Activated CD8-positive, alpha-beta T cell treated with anti-CD3 and anti-CD28 coated beads for 36 hours (primary cell): ENCODE data around the gene NECAB2. TPM values are rescaled to one million over a fixed set of nuclear protein-coding genes. Genes with fewer than 3 reads are reported as not detected.

Source experiments
- ATAC-seq: fragments of 200-7000 bp; cut with Tn5 transposase; one replicate; pipeline ENCODE4 v1.10.0; 2021; ENCODE audit warnings: mild to moderate bottlenecking, moderate library complexity
- CTCF ChIA-PET: fragments of 350-600 bp; sonication (Branson Sonifier 250); formaldehyde crosslinking; loops from one replicate; lab custom pipeline; 2021; ENCODE audit warnings: antibody characterized with exemption; lab: Charles Lee
- POLR2A ChIA-PET: fragments of 350-600 bp; sonication (Branson Sonifier 250); formaldehyde crosslinking; loops from one replicate; lab custom pipeline; 2021; ENCODE audit warnings: antibody characterized with exemption; lab: Charles Lee
- DNase-seq: peaks from one replicate; pipeline ENCODE4 v3.0.0-alpha.2; 2020
- H3K27ac Mint-ChIP-seq: one replicate; pipeline ENCODE4 v1.8.0; 2021; ENCODE audit warnings: mild to moderate bottlenecking, mixed read lengths
- H3K27me3 Mint-ChIP-seq: one replicate; pipeline ENCODE4 v1.8.0; 2021; ENCODE audit warnings: mixed read lengths
- H3K36me3 Mint-ChIP-seq: one replicate; pipeline ENCODE4 v1.8.0; 2021; ENCODE audit warnings: low read depth, mixed read lengths
- H3K4me1 Mint-ChIP-seq: one replicate; pipeline ENCODE4 v1.8.0; 2021; ENCODE audit warnings: low read depth, mixed read lengths
- H3K4me3 Mint-ChIP-seq: one replicate; pipeline ENCODE4 v1.8.0; 2021; ENCODE audit warnings: mild to moderate bottlenecking, moderate library complexity, mixed read lengths
- H3K9me3 Mint-ChIP-seq: one replicate; pipeline ENCODE4 v1.8.0; 2021; ENCODE audit warnings: mixed read lengths
- CTCF ChIP-seq: fragments of 200-600 bp; IDR thresholded peaks from one replicate; pipeline ENCODE4 v1.8.0; 2022; ENCODE audit warnings: antibody characterized with exemption, mild to moderate bottlenecking
- intact Hi-C: fragments of 100-400 bp; cut with micrococcal nuclease; formaldehyde crosslinking; loops from one replicate; pipeline ENCODE4 v1.10.0; 2022
- total RNA-seq, 2 experiments: library from RNA; stranded (reverse); gene quantifications; one replicate each; pipeline ENCODE4 v1.2.3, GENCODE V29; 2021

NECAB2 gene
- total RNA-seq, 2 experiments from 2014 or later, result not detected

DNA sequence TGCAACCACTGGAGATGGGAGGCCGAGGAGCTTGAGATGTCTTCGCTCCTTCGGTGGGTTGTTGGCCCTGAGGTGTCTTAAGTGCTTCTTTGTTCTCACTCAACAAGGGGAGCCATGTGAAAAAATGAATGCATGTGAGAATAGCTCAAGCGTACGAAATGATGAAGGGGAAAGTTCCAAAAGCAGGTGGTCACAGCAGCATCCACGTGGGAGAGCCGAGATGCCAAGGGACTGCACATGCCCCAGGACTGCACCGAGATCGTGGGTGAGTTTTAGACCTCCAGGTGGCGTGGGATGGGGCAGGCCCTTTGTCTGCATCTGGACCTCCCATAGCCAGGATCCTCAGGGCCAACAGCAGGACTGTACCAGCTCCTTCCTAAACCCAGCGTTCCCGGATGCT, 66.5 kb downstream of the NECAB2 start:
- Mint-ChIP-seq H3K9me3 (peaks cover 6% of the 10 kb centered on the region), H3K27me3 (peaks cover 12% of the 10 kb centered on the region), H3K36me3 (no peaks in the 10 kb centered on the region), H3K27ac (no peak overlapping the region), H3K4me1 (peaks cover 9% of the 10 kb centered on the region), H3K4me3 (no peak overlapping the region)
- POLR2A ChIA-PET, result no interaction called here
- no peak for DNase-seq
- no peak for ATAC-seq
- CTCF ChIA-PET, result no interaction called here
- intact Hi-C loops, result no loop called here
- no peak for TF ChIP-seq CTCF

- H3K9me3 Mint-ChIP-seq, result peaks cover 6% of the 10 kb centered on the region
- POLR2A ChIA-PET, result no interaction called here
Observed at GRCh38 chr16:84036131-84036530, 68.1 kb downstream of the NECAB2 start.

DNA sequence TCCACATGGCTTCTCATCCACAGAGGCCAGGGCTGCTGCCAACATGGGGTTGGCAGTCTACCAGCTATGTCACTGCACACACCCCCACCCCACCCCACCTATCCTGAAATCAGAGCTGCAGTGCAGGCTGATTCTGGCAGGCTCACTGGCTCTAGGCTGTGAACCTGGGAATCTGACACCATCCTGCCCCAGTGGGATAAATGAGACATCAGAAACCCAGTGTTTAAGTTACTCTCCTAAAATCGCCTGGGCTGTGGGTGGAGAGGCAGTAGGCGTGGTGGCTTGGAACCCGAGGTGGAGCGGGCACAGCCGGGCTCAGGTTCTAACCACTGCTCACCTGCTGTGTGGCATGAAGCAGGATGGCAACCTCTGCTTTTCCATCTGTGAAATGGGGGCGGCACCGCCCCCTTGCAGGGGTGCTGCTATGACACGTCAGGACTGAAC, 69.0 kb downstream of the NECAB2 start:
- no peak for TF ChIP-seq CTCF
- peaks cover 6% of the 10 kb centered on the region for H3K9me3 Mint-ChIP-seq
- DNase-seq (no peak), ATAC-seq (no peak)
- CTCF ChIA-PET, result interaction anchor here (1.0 to 1.1 kb wide), 2 partner anchors 26 to 81 kb away, joined by 3 read pairs; no protein-coding TSS in a partner anchor
- H3K27me3 Mint-ChIP-seq, result peaks cover 6% of the 10 kb centered on the region
- H3K27ac Mint-ChIP-seq, result no peak overlapping the region
- intact Hi-C loops, result no loop called here
- no peaks in the 10 kb centered on the region for H3K4me1 Mint-ChIP-seq
- no peak overlapping the region for H3K4me3 Mint-ChIP-seq
- POLR2A ChIA-PET, result no interaction called here
- H3K36me3 Mint-ChIP-seq, result no peaks in the 10 kb centered on the region

More at GRCh38 chr16:84036131-84036530, 68.1 kb downstream of the NECAB2 start:
- DNase-seq (no peak), ATAC-seq (no peak)
- CTCF ChIA-PET, result interaction anchor here (1.0 to 1.1 kb wide), 2 partner anchors 27 to 80 kb away, joined by 3 read pairs; no protein-coding TSS in a partner anchor
- no peaks in the 10 kb centered on the region for H3K36me3 Mint-ChIP-seq
- H3K4me3 Mint-ChIP-seq, result no peak overlapping the region
- no peak overlapping the region for H3K27ac Mint-ChIP-seq
- peaks cover 8% of the 10 kb centered on the region for H3K27me3 Mint-ChIP-seq
- intact Hi-C loops, result no loop called here
- no peak for TF ChIP-seq CTCF
- H3K4me1 Mint-ChIP-seq, result no peaks in the 10 kb centered on the region

DNA sequence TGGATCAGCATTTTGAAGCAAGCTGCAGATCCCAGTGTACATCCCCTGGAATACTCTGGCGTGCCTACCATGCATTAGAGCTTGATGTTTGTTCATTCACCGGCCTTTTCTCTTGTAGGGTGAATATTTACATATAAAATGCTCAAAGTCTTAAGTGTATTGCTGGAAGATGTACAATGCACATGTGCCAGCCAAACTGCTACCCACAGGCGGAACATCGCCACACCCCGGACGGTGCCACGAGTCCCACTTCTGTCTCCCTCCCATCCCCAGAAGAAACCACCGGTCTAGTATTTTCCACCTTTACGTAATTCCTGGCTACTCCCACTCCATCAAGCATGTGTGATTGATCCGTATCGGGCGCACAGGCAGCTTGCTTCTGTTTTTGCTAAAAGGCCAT, 70.4 kb downstream of the NECAB2 start:
- Mint-ChIP-seq H3K27ac (no peak overlapping the region), H3K9me3 (peaks cover 6% of the 10 kb centered on the region), H3K27me3 (peaks cover 14% of the 10 kb centered on the region), H3K4me3 (no peak overlapping the region), H3K4me1 (peaks cover 2% of the 10 kb centered on the region), H3K36me3 (no peaks in the 10 kb centered on the region)
- POLR2A ChIA-PET, result no interaction called here
- intact Hi-C loops, result no loop called here
- ATAC-seq, result no peak
- no peak for DNase-seq
- CTCF ChIA-PET, result interaction anchor here (0.9 kb wide), 1 partner anchor 27 kb away, joined by 3 read pairs; no protein-coding TSS in a partner anchor
- no peak for TF ChIP-seq CTCF

- no peaks in the 10 kb centered on the region for H3K36me3 Mint-ChIP-seq
- ChIA-PET CTCF (interaction anchor here (1.8 kb wide), 1 partner anchor 83 kb away, joined by 8 read pairs; no protein-coding TSS in a partner anchor), POLR2A (no interaction called here)
- H3K27ac Mint-ChIP-seq, result no peak overlapping the region
- DNase-seq (no peak), ATAC-seq (no peak)
- peaks cover 6% of the 10 kb centered on the region for H3K9me3 Mint-ChIP-seq
- no peak overlapping the region for H3K4me3 Mint-ChIP-seq
- H3K27me3 Mint-ChIP-seq, result peaks cover 25% of the 10 kb centered on the region
- no peak for TF ChIP-seq CTCF
- intact Hi-C loops, result no loop called here
- H3K4me1 Mint-ChIP-seq, result peaks cover 3% of the 10 kb centered on the region
Observed at GRCh38 chr16:84039696-84040095, 71.7 kb downstream of the NECAB2 start.
